HG03354 (cell line): ENCODE measurements around the gene ARHGAP28.

Source experiments
- ATAC-seq: cut with Tn5 transposase; IDR thresholded peaks from one replicate; pipeline ENCODE4 v1.9.1; 2021; ENCODE audit warnings: mild to moderate bottlenecking; ENCODE audit not compliant: unreplicated experiment, poor library complexity, severe bottlenecking

ARHGAP28 gene

GRCh38 chr18:6731222-6731596, 1.7 kb downstream of the ARHGAP28 start:
- no peak for ATAC-seq

- ATAC-seq = no peak
Measured at GRCh38 chr18:6732952-6733351, 3.4 kb downstream of the ARHGAP28 start.

- no peak for ATAC-seq
Measured at GRCh38 chr18:6733758-6734157, 4.2 kb downstream of the ARHGAP28 start.

- ATAC-seq = no peak
Measured at GRCh38 chr18:6734726-6735430, 5.4 kb downstream of the ARHGAP28 start.

DNA sequence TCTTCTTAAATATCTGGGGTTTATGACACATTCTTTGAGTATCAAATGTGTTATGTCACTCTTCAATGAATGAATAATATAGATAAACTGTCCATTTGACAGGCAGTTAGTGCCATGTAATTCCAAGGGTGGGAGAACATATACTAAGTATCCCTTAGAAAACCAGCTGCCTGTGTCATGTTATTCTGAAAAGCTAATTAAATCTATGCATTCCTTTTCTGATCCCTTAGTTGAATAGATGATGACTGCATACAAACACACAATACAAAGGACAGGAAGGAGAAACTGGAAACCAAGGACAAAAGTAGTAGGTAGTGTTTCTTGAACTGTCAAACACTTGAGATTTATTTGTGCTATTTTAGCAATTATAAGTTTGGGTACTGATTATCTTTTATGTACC, 8.3 kb downstream of the ARHGAP28 start:
- ATAC-seq = no peak

GRCh38 chr18:6738622-6739021, 9.1 kb downstream of the ARHGAP28 start:
- no peak for ATAC-seq

DNA sequence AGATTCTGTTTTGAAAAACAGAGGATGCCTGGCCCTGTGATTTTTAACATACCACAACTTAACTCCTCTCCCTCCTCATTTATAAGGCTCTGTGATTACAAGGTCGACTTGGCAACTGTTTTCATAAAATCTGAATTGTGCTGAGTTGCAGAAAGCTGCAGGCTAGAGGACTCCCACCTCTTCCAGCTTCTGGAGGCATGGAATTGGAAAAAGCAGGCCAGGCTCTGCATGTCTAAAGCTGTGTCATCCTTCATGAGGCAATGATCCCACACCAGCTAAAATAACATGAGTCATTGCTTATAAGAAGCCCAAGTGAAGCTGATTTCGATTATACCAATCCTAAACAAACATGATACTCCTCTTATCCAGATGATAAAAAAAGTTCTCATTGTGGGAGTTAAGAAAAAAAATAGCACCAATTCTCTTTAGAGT, 11.7 kb downstream of the ARHGAP28 start:
- no peak for ATAC-seq

- no peak for ATAC-seq
Measured at GRCh38 chr18:6741786-6742185, 12.3 kb downstream of the ARHGAP28 start.

GRCh38 chr18:6743999-6744398, 14.5 kb downstream of the ARHGAP28 start:
- no peak for ATAC-seq

- ATAC-seq = no peak
Measured at GRCh38 chr18:6744816-6745455, 15.4 kb downstream of the ARHGAP28 start.

DNA sequence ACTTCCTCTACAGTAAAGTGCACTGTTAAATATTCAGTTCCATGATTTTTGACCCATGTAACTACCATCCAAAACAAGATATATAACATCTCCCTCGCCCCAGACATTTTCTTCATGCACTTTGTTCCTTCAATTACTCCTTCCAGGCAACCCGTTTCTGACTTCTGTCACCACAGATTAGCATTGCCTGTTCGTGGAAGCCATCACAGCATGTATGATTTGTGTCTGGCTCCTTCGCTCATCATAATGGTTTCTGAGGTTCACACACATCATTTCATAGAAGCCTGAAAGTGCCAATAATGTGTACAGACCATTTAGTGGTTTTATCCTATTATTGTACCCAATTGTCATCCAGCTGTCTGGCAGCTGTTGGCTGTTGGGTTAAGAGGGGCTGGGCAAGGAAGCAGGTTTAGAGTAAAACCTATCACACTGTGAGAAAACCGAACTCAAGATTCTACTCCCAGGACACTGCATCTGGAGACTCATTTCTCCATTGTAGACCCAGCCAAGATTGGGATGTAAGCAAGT, 16.1 kb downstream of the ARHGAP28 start:
- no peak for ATAC-seq

DNA sequence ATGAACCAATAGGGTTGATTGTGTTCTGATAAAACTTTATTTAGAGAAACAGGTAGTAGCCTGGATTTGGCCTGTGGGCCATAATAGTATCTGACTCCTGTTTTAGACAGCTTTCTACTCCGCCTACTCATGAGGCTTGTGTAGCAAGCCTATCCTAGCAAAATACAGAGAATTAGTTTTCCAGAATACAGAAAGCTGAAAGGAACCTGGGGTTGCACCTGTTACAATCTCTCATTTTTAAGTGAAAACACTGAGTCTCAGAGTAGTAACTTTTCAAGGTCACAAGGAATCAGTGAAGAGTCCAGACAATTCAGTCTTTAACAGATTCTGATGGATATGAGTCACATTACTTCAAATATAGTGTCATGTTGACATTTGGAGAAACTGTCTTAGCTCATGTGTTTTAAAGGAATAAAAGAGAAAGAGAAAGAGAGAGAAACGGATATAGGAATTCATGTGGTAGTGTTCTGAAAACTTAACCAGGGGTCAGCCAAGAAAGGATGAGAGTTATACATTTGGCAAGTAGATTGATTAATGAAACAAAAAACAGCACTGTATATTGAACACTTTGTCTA, 17.0 kb downstream of the ARHGAP28 start:
- ATAC-seq = no peak

DNA sequence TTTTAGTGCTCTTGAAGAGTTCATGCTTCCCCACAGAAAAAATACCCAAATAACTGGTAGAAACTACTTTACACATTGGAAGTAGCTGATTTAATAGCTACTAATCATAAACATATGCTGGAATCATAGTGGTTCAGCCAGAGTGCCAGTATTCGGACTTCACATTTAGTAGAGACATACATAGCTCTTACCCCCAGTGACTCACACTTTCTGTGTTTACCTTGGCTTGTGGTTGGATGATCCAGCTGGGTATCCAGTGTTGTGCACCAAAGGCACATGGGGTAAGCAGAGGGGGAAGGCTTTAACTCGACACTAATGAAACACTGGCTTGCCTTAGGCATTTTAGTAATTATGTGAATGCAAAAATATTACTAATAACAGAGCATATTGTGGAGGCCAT, 18.1 kb downstream of the ARHGAP28 start:
- no peak for ATAC-seq

DNA sequence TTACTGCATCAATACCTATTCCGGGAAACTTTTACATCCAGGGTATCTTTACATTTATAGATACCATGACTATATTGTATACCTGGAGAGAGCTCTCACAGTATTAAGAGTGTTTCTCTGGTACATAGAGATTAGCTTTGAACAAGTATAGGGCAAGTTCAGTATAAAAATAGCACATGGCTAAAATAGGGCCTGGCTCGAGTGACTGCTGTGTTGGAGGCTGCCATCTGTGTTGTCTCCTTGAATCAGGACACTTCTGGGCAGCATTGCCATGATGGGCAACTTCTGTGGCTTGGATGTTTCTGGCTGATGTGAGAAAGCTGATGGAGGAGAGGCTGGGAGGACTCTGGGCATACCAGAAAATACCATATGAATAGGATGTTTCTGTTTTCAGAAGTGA, 18.7 kb downstream of the ARHGAP28 start:
- ATAC-seq = no peak

- no peak for ATAC-seq
Measured at GRCh38 chr18:6750411-6750810, 20.9 kb downstream of the ARHGAP28 start.

DNA sequence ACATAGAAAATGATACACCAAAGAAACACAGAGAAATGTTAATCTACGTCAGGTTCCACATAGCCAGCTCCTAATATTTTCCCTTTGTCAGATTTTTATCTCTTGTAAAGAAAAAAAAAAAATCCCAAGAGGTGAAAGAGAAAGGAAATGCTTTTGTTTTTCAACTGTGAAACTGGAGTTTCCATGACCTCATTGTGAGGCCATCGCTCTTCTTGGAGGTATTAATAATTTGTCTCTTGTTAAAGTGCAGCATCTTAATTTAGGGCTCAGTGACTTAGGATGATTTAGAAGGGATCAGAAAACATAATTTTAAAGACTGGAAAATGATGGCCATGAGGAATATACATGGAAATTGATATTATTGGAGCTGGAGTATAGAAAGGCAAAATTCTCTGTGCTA, 21.7 kb downstream of the ARHGAP28 start:
- no peak for ATAC-seq

DNA sequence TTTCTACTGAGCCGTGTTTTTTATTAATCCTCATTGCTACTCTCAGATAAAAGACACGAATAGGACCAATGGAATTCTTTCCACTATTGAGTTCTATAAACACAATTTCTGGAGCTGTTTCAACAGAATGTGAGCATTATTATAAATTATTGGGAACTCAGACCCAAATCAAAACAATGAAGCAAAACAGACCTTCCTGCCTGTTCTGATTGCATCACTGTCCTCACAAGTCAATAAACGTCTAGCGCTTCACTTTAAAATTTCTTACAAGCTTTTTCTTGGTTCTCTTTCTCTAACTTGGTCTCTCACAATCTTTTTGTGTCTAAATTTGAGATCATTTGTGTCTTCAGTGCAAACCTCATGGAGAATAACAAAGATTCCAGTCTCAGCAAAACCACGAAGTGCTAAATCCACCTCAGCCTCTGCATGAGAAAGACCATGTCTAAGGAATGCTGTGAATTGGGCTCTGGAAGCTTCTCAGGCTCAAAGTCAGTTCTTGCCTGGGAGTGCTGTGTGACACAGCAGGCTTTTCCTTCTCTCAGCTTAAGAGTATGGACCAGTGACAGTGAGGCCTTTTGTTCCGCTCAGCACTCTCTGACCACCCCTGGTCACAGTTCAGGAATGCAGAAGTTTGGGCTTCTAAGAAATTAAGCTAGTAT, 22.8 kb downstream of the ARHGAP28 start:
- no peak for ATAC-seq

- no peak for ATAC-seq
Measured at GRCh38 chr18:6755107-6755506, 25.6 kb downstream of the ARHGAP28 start.

DNA sequence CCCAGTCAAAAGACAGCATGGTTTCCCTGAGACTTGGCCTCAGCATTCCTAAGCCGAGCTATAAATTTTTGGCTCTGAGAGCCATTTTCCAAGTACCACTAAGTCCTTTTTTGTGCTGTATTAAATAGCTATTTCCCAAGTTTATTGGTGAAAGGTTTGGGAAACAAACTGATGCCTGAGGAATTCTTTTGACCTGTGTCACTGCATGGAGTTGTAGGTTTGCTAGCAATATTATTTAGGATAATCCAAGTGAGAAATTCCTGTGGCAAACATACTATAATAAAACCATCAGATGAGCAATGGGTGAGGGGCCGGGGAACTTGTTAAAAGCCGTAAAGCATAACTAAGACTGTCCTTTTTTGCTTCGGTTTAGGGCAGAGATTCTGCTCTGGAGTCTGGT, 28.4 kb downstream of the ARHGAP28 start:
- ATAC-seq = no peak

DNA sequence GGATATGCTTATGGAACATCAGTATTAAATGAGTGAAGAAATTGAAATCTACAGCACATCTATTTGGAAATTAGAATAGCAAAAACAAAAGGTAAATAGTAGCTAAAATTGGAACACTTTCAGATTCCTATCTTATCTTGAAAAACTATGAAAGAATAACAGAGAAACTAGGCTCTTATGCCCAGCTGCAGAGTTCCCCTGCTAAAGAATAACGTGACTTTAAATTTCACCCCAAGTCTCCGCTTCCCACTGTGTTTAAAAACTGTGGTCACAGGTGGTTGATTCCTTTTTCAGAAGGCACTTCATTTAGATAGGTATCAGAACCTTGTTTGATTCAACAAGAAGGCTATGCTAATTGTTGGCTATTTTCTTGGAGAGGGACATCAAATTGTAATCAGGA, 30.1 kb downstream of the ARHGAP28 start:
- ATAC-seq = no peak

- no peak for ATAC-seq
Measured at GRCh38 chr18:6763524-6763923, 34.0 kb downstream of the ARHGAP28 start.
